HepG2 (cell line): Measurements from ENCODE around the gene C2. TPM values are rescaled to one million over a fixed set of nuclear protein-coding genes. Genes with fewer than 3 reads are reported as not detected.

Source experiments
- FOXJ3 ChIP-seq: sonication (generic); formaldehyde crosslinking; IDR thresholded peaks from 2 replicates; pipeline ENCODE4 v1.4.0; 2020; ENCODE audit warnings: missing genetic modification reagents, mild to moderate bottlenecking, borderline replicate concordance
- HOXA9 ChIP-seq: sonication (generic); formaldehyde crosslinking; IDR thresholded peaks from 2 replicates; pipeline ENCODE4 v1.8.1; 2022; ENCODE audit warnings: missing genetic modification reagents, mild to moderate bottlenecking, moderate library complexity, borderline replicate concordance
- MATR3 ChIP-seq: sonication (generic); formaldehyde crosslinking; IDR thresholded peaks from 2 replicates; pipeline ENCODE4 v1.4.0; 2020; ENCODE audit warnings: missing genetic modification reagents
- MTF2 ChIP-seq: sonication (generic); formaldehyde crosslinking; IDR thresholded peaks from 2 replicates; pipeline ENCODE4 v1.5.0; 2020; ENCODE audit warnings: missing genetic modification reagents, borderline replicate concordance
- NFE2L1 ChIP-seq: sonication (generic); formaldehyde crosslinking; IDR thresholded peaks from 2 replicates; pipeline ENCODE4 v1.4.0; 2020; ENCODE audit warnings: missing genetic modification reagents, mild to moderate bottlenecking, borderline replicate concordance
- ZNF335 ChIP-seq: sonication (generic); formaldehyde crosslinking; IDR thresholded peaks from 2 replicates; pipeline ENCODE4 v1.4.0; 2020; ENCODE audit warnings: missing genetic modification reagents
- ZNF337 ChIP-seq: sonication (generic); formaldehyde crosslinking; IDR thresholded peaks from 2 replicates; pipeline ENCODE4 v1.5.1; 2020; ENCODE audit warnings: missing genetic modification reagents, low read depth, mild to moderate bottlenecking, borderline replicate concordance
- ZNF781 ChIP-seq: sonication (generic); formaldehyde crosslinking; IDR thresholded peaks from 2 replicates; pipeline ENCODE4 v1.5.1; 2020; ENCODE audit warnings: borderline replicate concordance, mild to moderate bottlenecking, missing genetic modification reagents; ENCODE audit errors: not compliant biosample characterization
- ZZZ3 ChIP-seq: sonication (generic); formaldehyde crosslinking; IDR thresholded peaks from 2 replicates; pipeline ENCODE4 v1.4.0; 2020; ENCODE audit warnings: missing genetic modification reagents, mild to moderate bottlenecking, borderline replicate concordance
- polyA plus RNA-seq, 8 experiments: library from polyadenylated mRNA; depleted of rRNA in 3 of 8; stranded (reverse) in 7 of 8; unstranded in 1 of 8; fragments of >200 nt; fragmentation: Illumina TruSeq in 4 of 8; extraction: Trizol in 4 of 8; gene quantifications; 2 replicates each; pipeline versions ENCODE4 v1.2.1 to v1.2.3, GENCODE V29; 2011 to 2016; ENCODE audit warnings: low read depth in 4 of 8, missing spikeins in 1 of 8, mixed read lengths in 1 of 8; ENCODE audit not compliant: insufficient read depth in 1 of 8
- total RNA-seq, 5 experiments: library from RNA; depleted of rRNA; stranded (reverse); fragments of >200 nt; fragmentation: Illumina TruSeq; extraction: Trizol; gene quantifications; 2 replicates each; pipeline ENCODE4 v1.2.3, GENCODE V29; 2016; ENCODE audit warnings: low read depth in 1 of 5
- TF ChIP-seq, protein P1 (sequence below): sonication (generic); formaldehyde crosslinking; IDR thresholded peaks from 2 replicates; pipeline ENCODE4; 2020; ENCODE audit warnings: missing genetic modification reagents, mild to moderate bottlenecking, borderline replicate concordance
- TF ChIP-seq, protein P2 (sequence below): fragments of 450-650 bp; IDR thresholded peaks from 2 replicates; pipeline ENCODE4 v1.6.1; 2017
- TF ChIP-seq, protein P3 (sequence below): sonication (generic); formaldehyde crosslinking; IDR thresholded peaks from 2 replicates; pipeline ENCODE4 v1.5.0; 2020; ENCODE audit warnings: missing genetic modification reagents
- TF ChIP-seq, protein P4 (sequence below): sonication (generic); formaldehyde crosslinking; IDR thresholded peaks from 2 replicates; pipeline ENCODE4 v1.8.0; 2022; ENCODE audit warnings: mild to moderate bottlenecking, missing genetic modification reagents
- TF ChIP-seq, protein P5 (sequence below), 2 experiments: sonication (generic) in 1 of 2; formaldehyde crosslinking in 1 of 2; IDR thresholded peaks; 2 replicates each; pipeline versions ENCODE4 v1.6.1 to v1.9.0; 2014 to 2022; ENCODE audit warnings: antibody characterized with exemption in 1 of 2, borderline replicate concordance in 1 of 2, inconsistent platforms in 1 of 2, low read depth in 1 of 2, missing genetic modification reagents in 1 of 2

C2 gene
- total and polyA plus RNA-seq, 2 of the 13 experiments (the other 11 are each of a cell fraction or from before 2014, with no cell fraction given): 165 to 307 TPM

DNA sequence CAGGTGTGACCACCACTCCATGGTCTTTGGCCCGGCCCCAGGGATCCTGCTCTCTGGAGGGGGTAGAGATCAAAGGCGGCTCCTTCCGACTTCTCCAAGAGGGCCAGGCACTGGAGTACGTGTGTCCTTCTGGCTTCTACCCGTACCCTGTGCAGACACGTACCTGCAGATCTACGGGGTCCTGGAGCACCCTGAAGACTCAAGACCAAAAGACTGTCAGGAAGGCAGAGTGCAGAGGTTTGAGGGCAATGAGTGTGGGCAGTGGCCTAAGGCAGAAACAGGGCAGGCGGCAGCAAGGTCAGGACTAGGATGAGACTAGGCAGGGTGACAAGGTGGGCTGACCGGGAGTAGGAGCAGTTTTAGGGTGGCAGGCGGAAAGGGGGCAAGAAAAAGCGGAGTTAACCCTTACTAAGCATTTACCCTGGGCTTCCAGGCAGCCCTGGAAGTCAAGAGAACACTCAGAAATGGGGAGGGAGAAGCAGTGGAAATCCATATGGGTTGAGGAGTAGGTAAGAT lies 18.9 kb downstream of the C2 start (continued):
- no peak for TF ChIP-seq HOXA9
- no peak; the same call in 1 of the 2 replicates for TF ChIP-seq NFE2L1 (CRISPR knock-in tag)
- TF ChIP-seq, protein P1, sequence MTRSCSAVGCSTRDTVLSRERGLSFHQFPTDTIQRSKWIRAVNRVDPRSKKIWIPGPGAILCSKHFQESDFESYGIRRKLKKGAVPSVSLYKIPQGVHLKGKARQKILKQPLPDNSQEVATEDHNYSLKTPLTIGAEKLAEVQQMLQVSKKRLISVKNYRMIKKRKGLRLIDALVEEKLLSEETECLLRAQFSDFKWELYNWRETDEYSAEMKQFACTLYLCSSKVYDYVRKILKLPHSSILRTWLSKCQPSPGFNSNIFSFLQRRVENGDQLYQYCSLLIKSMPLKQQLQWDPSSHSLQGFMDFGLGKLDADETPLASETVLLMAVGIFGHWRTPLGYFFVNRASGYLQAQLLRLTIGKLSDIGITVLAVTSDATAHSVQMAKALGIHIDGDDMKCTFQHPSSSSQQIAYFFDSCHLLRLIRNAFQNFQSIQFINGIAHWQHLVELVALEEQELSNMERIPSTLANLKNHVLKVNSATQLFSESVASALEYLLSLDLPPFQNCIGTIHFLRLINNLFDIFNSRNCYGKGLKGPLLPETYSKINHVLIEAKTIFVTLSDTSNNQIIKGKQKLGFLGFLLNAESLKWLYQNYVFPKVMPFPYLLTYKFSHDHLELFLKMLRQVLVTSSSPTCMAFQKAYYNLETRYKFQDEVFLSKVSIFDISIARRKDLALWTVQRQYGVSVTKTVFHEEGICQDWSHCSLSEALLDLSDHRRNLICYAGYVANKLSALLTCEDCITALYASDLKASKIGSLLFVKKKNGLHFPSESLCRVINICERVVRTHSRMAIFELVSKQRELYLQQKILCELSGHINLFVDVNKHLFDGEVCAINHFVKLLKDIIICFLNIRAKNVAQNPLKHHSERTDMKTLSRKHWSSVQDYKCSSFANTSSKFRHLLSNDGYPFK (CRISPR knock-in tag): no peak
- TF ChIP-seq ZZZ3 (CRISPR knock-in tag): no peak
- TF ChIP-seq ZNF337 (CRISPR knock-in tag): no peak
- no peak for TF ChIP-seq MATR3 (CRISPR knock-in tag)
- TF ChIP-seq, protein P2, sequence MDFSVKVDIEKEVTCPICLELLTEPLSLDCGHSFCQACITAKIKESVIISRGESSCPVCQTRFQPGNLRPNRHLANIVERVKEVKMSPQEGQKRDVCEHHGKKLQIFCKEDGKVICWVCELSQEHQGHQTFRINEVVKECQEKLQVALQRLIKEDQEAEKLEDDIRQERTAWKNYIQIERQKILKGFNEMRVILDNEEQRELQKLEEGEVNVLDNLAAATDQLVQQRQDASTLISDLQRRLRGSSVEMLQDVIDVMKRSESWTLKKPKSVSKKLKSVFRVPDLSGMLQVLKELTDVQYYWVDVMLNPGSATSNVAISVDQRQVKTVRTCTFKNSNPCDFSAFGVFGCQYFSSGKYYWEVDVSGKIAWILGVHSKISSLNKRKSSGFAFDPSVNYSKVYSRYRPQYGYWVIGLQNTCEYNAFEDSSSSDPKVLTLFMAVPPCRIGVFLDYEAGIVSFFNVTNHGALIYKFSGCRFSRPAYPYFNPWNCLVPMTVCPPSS: no peak
- peak; percentile 83 for TF ChIP-seq MTF2 (CRISPR knock-in tag)
- no peak for TF ChIP-seq ZNF335 (CRISPR knock-in tag)
- TF ChIP-seq, protein P3, sequence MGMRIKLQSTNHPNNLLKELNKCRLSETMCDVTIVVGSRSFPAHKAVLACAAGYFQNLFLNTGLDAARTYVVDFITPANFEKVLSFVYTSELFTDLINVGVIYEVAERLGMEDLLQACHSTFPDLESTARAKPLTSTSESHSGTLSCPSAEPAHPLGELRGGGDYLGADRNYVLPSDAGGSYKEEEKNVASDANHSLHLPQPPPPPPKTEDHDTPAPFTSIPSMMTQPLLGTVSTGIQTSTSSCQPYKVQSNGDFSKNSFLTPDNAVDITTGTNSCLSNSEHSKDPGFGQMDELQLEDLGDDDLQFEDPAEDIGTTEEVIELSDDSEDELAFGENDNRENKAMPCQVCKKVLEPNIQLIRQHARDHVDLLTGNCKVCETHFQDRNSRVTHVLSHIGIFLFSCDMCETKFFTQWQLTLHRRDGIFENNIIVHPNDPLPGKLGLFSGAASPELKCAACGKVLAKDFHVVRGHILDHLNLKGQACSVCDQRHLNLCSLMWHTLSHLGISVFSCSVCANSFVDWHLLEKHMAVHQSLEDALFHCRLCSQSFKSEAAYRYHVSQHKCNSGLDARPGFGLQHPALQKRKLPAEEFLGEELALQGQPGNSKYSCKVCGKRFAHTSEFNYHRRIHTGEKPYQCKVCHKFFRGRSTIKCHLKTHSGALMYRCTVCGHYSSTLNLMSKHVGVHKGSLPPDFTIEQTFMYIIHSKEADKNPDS: 0 out of 2 replicates have a peak, but pooled peaks have one; percentile 68
- TF ChIP-seq FOXJ3 (CRISPR knock-in tag): no peak
- TF ChIP-seq ZNF781 (CRISPR knock-in tag): peak; percentile 20
- TF ChIP-seq, protein P4, sequence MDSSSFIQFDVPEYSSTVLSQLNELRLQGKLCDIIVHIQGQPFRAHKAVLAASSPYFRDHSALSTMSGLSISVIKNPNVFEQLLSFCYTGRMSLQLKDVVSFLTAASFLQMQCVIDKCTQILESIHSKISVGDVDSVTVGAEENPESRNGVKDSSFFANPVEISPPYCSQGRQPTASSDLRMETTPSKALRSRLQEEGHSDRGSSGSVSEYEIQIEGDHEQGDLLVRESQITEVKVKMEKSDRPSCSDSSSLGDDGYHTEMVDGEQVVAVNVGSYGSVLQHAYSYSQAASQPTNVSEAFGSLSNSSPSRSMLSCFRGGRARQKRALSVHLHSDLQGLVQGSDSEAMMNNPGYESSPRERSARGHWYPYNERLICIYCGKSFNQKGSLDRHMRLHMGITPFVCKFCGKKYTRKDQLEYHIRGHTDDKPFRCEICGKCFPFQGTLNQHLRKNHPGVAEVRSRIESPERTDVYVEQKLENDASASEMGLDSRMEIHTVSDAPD (CRISPR knock-in tag): no peak
- TF ChIP-seq, protein P5, sequence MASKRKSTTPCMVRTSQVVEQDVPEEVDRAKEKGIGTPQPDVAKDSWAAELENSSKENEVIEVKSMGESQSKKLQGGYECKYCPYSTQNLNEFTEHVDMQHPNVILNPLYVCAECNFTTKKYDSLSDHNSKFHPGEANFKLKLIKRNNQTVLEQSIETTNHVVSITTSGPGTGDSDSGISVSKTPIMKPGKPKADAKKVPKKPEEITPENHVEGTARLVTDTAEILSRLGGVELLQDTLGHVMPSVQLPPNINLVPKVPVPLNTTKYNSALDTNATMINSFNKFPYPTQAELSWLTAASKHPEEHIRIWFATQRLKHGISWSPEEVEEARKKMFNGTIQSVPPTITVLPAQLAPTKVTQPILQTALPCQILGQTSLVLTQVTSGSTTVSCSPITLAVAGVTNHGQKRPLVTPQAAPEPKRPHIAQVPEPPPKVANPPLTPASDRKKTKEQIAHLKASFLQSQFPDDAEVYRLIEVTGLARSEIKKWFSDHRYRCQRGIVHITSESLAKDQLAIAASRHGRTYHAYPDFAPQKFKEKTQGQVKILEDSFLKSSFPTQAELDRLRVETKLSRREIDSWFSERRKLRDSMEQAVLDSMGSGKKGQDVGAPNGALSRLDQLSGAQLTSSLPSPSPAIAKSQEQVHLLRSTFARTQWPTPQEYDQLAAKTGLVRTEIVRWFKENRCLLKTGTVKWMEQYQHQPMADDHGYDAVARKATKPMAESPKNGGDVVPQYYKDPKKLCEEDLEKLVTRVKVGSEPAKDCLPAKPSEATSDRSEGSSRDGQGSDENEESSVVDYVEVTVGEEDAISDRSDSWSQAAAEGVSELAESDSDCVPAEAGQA (IDR thresholded peaks at IDR 0.05; ENCODE audit: low read depth): no peak
- TF ChIP-seq, protein P5 (CRISPR knock-in tag; IDR thresholded peaks at IDR 0.05; ENCODE audit: borderline replicate concordance): no peak
